K562 (cell line): ENCODE data around the gene PPM1G. TPM values are rescaled to one million over a fixed set of nuclear protein-coding genes. Genes with fewer than 3 reads are reported as not detected.

Source experiments
- CHD7 ChIP-seq: fragments of 200-600 bp; sonication (generic); IDR thresholded peaks from one replicate; pipeline ENCODE4 v1.6.1; 2012; ENCODE audit warnings: mild to moderate bottlenecking, low read depth, low read length, inconsistent platforms
- FOXA1 ChIP-seq: fragments of 450-650 bp; IDR thresholded peaks from 2 replicates; pipeline ENCODE4 v1.6.1; 2016; ENCODE audit warnings: mild to moderate bottlenecking, borderline replicate concordance
- HDAC8 ChIP-seq: fragments of 450-650 bp; IDR thresholded peaks from 2 replicates; pipeline ENCODE4 v1.6.1; 2016; ENCODE audit warnings: mild to moderate bottlenecking, missing genetic modification characterization, moderate library complexity, missing compliant biosample characterization
- KDM2B ChIP-seq: fragments of 250-450 bp; sonication (Bioruptor Pico); IDR thresholded peaks from 2 replicates; pipeline ENCODE4 v1.8.0; 2021; ENCODE audit warnings: mild to moderate bottlenecking, moderate library complexity
- MEF2D ChIP-seq: conservative IDR thresholded peaks from 2 replicates; pipeline ENCODE4 v1.6.1; 2016; ENCODE audit warnings: low read depth, missing genetic modification characterization, missing compliant biosample characterization
- SIRT6 ChIP-seq: IDR thresholded peaks from one replicate; pipeline ENCODE4 v1.6.1; 2012; ENCODE audit warnings: low read depth, mild to moderate bottlenecking, control low read depth, inconsistent platforms, low read length, moderate library complexity
- TGIF2 ChIP-seq: sonication (generic); formaldehyde crosslinking; IDR thresholded peaks from 2 replicates; pipeline ENCODE4 v1.8.1; 2022; ENCODE audit warnings: mild to moderate bottlenecking, missing genetic modification reagents, moderate library complexity
- XRCC4 ChIP-seq: IDR thresholded peaks from one replicate; pipeline ENCODE4 v1.6.1; 2011; ENCODE audit not compliant: insufficient read depth, insufficient read length; ENCODE audit errors: extremely low read depth
- ZMIZ1 ChIP-seq, 2 experiments: fragments of 150-350 bp in 1 of 2; IDR thresholded peaks; 2 replicates each; pipeline ENCODE4 v1.6.1; 2012 to 2016; ENCODE audit warnings: low read depth in 2 of 2, low read length in 2 of 2, mild to moderate bottlenecking in 1 of 2, moderate library complexity in 1 of 2
- ZNF274 ChIP-seq: IDR thresholded peaks from 2 replicates; pipeline ENCODE4 v1.6.1; 2011; ENCODE audit warnings: low read depth, mild to moderate bottlenecking, low read length, moderate library complexity, borderline replicate concordance
- ZNF561 ChIP-seq: fragments of 450-650 bp; formaldehyde crosslinking; conservative IDR thresholded peaks from 2 replicates; pipeline ENCODE4 v1.4.0; 2020; ENCODE audit warnings: mild to moderate bottlenecking, moderate library complexity
- polyA plus RNA-seq, 8 experiments: library from polyadenylated mRNA; depleted of rRNA in 4 of 8; stranded (reverse) in 5 of 8; unstranded in 3 of 8; fragments of >200 nt; fragmentation: Nextera tagmentation in 2 of 8; fragmentation: Illumina TruSeq in 1 of 8; extraction: Ambion mirVana in 2 of 8; extraction: Trizol in 1 of 8; gene quantifications; 2 replicates each; pipeline versions ENCODE4 v1.2.1 to v1.2.3, GENCODE V29; 2011 to 2014; ENCODE audit warnings: inconsistent platforms in 1 of 8, missing spikeins in 1 of 8
- total RNA-seq, 7 experiments: library from RNA; depleted of rRNA in 6 of 7; stranded (reverse); fragments of >200 nt in 6 of 7; fragmentation: Illumina TruSeq in 2 of 7; extraction: Trizol in 2 of 7; gene quantifications; 2 replicates each; pipeline versions ENCODE4 v1.2.1 to v1.2.3, GENCODE V29; 2011 to 2021; ENCODE audit warnings: low replicate concordance in 1 of 7

The PPM1G gene
- total and polyA plus RNA-seq, 9 of the 15 experiments (the other 6 are each of a cell fraction or from before 2014, with no cell fraction given), result 61.7 to 230 (median 153) TPM

- no peak for TF ChIP-seq CHD7
- no peak for TF ChIP-seq XRCC4
- TF ChIP-seq TGIF2 (CRISPR knock-in tag), result no peak
- no peak for TF ChIP-seq ZMIZ1 (IDR thresholded peaks at IDR 0.05; ENCODE audit: low read depth in 2 of 2, low read length in 2 of 2)
- no peak for TF ChIP-seq ZNF274
- no peak for TF ChIP-seq SIRT6
- no peak for TF ChIP-seq FOXA1
- TF ChIP-seq ZNF561 (CRISPR knock-in tag), result no peak
- TF ChIP-seq MEF2D, result no peak
- no peak for TF ChIP-seq HDAC8 (tag)
- TF ChIP-seq KDM2B (CRISPR knock-in tag), result no peak
Measured at GRCh38 chr2:27353762-27354596, 55.4 kb downstream of the PPM1G start (continued).
